ENCODE results near the gene GSKIP.

GRCh38 chr14:96399405-96399804, 36.1 kb downstream of the GSKIP start:
- no peak for TF ChIP-seq CTCF (IDR thresholded peaks at IDR 0.05; ENCODE audit: insufficient read depth, low read length, poor library complexity, severe bottlenecking)
- no peak for TF ChIP-seq EZH2phosphoT487 (conservative IDR thresholded peaks at IDR 0.05; ENCODE audit: low read length)
